Hepatocyte (in vitro differentiated cells): Measurements from ENCODE around the gene MALAT1. TPM values are rescaled to one million over a fixed set of nuclear protein-coding genes. Genes with fewer than 3 reads are reported as not detected.
A peak's percentile ranks its signal among the peaks of the same experiment; 100 is the strongest.

ENCODE experiments used
- DNase-seq: peaks from one replicate; pipeline ENCODE4 v3.0.0-alpha.2; 2016; ENCODE audit warnings: low spot score
- H2AFZ ChIP-seq: fragments of 200-600 bp; sonication (generic); 2 replicates; pipeline ENCODE4 v1.6.0; 2016; ENCODE audit warnings: antibody characterized with exemption, mild to moderate bottlenecking
- H3K27ac ChIP-seq: fragments of 200-600 bp; sonication (generic); 2 replicates; pipeline ENCODE4 v1.5.1; 2016; ENCODE audit warnings: mild to moderate bottlenecking
- H3K27me3 ChIP-seq: fragments of 200-600 bp; sonication (generic); 2 replicates; pipeline ENCODE4 v1.6.1; 2016
- H3K36me3 ChIP-seq: fragments of 200-600 bp; sonication (generic); replicated peaks from 2 replicates; pipeline ENCODE4 v1.5.1; 2016; ENCODE audit warnings: low read depth; ENCODE audit not compliant: insufficient read depth
- H3K4me1 ChIP-seq: fragments of 200-600 bp; sonication (generic); 2 replicates; pipeline ENCODE4 v1.5.1; 2016; ENCODE audit warnings: mild to moderate bottlenecking, moderate library complexity; ENCODE audit not compliant: insufficient read depth
- H3K4me2 ChIP-seq: fragments of 200-600 bp; sonication (generic); 2 replicates; pipeline ENCODE4 v1.6.0; 2016
- H3K4me3 ChIP-seq: fragments of 200-600 bp; sonication (generic); 2 replicates; pipeline ENCODE4 v1.5.1; 2016; ENCODE audit warnings: mild to moderate bottlenecking
- H3K79me2 ChIP-seq: fragments of 200-600 bp; sonication (generic); 2 replicates; pipeline ENCODE4 v1.6.0; 2017; ENCODE audit warnings: mild to moderate bottlenecking
- H3K9me2 ChIP-seq: fragments of 200-600 bp; sonication (generic); replicated peaks from 2 replicates; pipeline ENCODE4 v1.6.0; 2017; ENCODE audit warnings: mild to moderate bottlenecking; ENCODE audit not compliant: insufficient read depth
- H3K9me3 ChIP-seq: fragments of 200-600 bp; sonication (generic); 2 replicates; pipeline ENCODE4 v1.5.1; 2016; ENCODE audit warnings: low read depth, mild to moderate bottlenecking
- H4K20me1 ChIP-seq: fragments of 200-600 bp; sonication (generic); 2 replicates; pipeline ENCODE4 v1.6.0; 2016; ENCODE audit warnings: mild to moderate bottlenecking; ENCODE audit not compliant: insufficient read depth, poor library complexity, severe bottlenecking
- EZH2 ChIP-seq: fragments of 200-600 bp; sonication (generic); IDR thresholded peaks from 2 replicates; pipeline ENCODE4 v1.6.1; 2016; ENCODE audit warnings: antibody characterized with exemption, mild to moderate bottlenecking, borderline replicate concordance
- EZH2phosphoT487 ChIP-seq: fragments of 200-600 bp; sonication (generic); IDR thresholded peaks from one replicate; pipeline ENCODE4 v1.6.1; 2018; ENCODE audit warnings: antibody characterized with exemption, mild to moderate bottlenecking, low read depth, moderate library complexity; ENCODE audit not compliant: unreplicated experiment, severe bottlenecking
- WGBS: methylation state at CpG from one replicate; pipeline ENCODE4 v1.1.6; 2016; ENCODE audit warnings: low lambda C conversion rate; ENCODE audit errors: missing lambda C conversion rate; 5-methylcytosine and 5-hydroxymethylcytosine counted together
- polyA plus RNA-seq: library from polyadenylated mRNA; unstranded; fragments of >200 nt; fragmentation: Nextera tagmentation; extraction: Ambion mirVana; gene quantifications from 2 replicates; pipeline ENCODE4 v1.2.1, GENCODE V29; 2016
- total RNA-seq: library from RNA; depleted of rRNA; stranded (reverse); fragments of >200 nt; gene quantifications from 2 replicates; pipeline ENCODE4 v1.2.3, GENCODE V29; 2014
- TF ChIP-seq, protein P1 (sequence below): fragments of 200-600 bp; sonication (generic); IDR thresholded peaks from 2 replicates; pipeline ENCODE4 v1.5.1; 2016; ENCODE audit warnings: antibody characterized with exemption, mild to moderate bottlenecking; ENCODE audit not compliant: poor library complexity

The MALAT1 gene
- total and polyA plus RNA-seq, 2 experiments from 2014 or later = 8,000 to 16,690 TPM

DNA sequence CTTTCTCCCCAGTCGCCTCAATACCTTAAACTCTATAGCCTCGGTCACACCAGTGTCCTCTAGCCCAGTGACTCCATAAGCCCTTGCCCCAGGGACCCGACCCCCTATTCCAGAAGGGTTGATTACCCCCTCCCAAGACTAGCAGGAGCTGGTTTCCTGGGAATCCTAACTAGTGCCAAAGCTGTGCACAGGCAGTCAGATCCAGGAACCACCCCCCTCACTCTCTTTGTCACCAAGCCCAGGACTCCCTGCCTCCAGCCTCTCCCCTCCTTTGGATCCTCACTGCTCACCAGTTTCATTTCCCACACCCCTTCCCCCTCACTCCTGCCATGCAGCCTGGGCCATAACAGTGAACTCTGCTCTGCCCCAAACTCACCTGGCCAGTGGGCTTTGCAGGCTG lies 49.5 kb downstream of the MALAT1 start:
- Histone ChIP-seq H2AFZ (no peak overlapping the region), H3K9me2 (no peaks in the 10 kb centered on the region), H3K9me3 (no peaks in the 10 kb centered on the region), H3K27ac (no peak overlapping the region), H4K20me1 (no peaks in the 10 kb centered on the region), H3K4me2 (no peak overlapping the region), H3K4me1 (peaks cover under 1% of the 10 kb centered on the region), H3K4me3 (no peak overlapping the region), H3K36me3 (no peaks in the 10 kb centered on the region), H3K79me2 (peaks cover 9% of the 10 kb centered on the region), H3K27me3 (no peaks in the 10 kb centered on the region)
- no peak for DNase-seq
- TF ChIP-seq EZH2phosphoT487 (no peak), EZH2 (no peak)
- TF ChIP-seq, protein P1, sequence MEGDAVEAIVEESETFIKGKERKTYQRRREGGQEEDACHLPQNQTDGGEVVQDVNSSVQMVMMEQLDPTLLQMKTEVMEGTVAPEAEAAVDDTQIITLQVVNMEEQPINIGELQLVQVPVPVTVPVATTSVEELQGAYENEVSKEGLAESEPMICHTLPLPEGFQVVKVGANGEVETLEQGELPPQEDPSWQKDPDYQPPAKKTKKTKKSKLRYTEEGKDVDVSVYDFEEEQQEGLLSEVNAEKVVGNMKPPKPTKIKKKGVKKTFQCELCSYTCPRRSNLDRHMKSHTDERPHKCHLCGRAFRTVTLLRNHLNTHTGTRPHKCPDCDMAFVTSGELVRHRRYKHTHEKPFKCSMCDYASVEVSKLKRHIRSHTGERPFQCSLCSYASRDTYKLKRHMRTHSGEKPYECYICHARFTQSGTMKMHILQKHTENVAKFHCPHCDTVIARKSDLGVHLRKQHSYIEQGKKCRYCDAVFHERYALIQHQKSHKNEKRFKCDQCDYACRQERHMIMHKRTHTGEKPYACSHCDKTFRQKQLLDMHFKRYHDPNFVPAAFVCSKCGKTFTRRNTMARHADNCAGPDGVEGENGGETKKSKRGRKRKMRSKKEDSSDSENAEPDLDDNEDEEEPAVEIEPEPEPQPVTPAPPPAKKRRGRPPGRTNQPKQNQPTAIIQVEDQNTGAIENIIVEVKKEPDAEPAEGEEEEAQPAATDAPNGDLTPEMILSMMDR = no peak
- 98% methylated on average over 3 of the region's 3 CpGs for WGBS

DNA sequence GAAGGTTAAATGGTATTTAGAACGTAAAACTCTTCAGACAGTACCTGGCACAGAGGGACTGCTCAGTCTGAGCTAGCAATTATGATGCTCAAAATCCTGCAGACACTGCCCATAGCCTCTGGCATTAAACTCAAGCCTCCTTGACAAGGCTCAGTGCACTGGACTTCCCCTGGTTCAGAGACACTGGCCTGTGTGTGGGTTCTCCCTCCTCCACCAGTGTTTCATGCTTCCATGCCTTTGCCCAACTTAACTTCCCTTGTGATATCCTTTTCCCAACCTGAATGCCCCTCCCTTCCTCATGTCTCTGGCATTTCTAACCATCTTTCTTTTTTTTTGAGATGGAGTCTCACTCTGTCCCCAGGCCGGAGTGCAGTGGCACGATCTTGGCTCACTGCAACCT lies 50.3 kb downstream of the MALAT1 start:
- H3K4me3 ChIP-seq = no peak overlapping the region
- no peak overlapping the region for H2AFZ ChIP-seq
- no peaks in the 10 kb centered on the region for H3K9me2 ChIP-seq
- H3K36me3 ChIP-seq = no peaks in the 10 kb centered on the region
- H3K27me3 ChIP-seq = no peaks in the 10 kb centered on the region
- H3K79me2 ChIP-seq = peaks cover 9% of the 10 kb centered on the region
- H3K27ac ChIP-seq = no peak overlapping the region
- DNase-seq = no peak
- H3K9me3 ChIP-seq = no peaks in the 10 kb centered on the region
- no peak overlapping the region for H3K4me2 ChIP-seq
- no peaks in the 10 kb centered on the region for H4K20me1 ChIP-seq
- H3K4me1 ChIP-seq = peaks cover 7% of the 10 kb centered on the region
- WGBS = 95% methylated on average over 3 of the region's 3 CpGs
- TF ChIP-seq, protein P1 = no peak
- no peak for TF ChIP-seq EZH2
- no peak for TF ChIP-seq EZH2phosphoT487

DNA sequence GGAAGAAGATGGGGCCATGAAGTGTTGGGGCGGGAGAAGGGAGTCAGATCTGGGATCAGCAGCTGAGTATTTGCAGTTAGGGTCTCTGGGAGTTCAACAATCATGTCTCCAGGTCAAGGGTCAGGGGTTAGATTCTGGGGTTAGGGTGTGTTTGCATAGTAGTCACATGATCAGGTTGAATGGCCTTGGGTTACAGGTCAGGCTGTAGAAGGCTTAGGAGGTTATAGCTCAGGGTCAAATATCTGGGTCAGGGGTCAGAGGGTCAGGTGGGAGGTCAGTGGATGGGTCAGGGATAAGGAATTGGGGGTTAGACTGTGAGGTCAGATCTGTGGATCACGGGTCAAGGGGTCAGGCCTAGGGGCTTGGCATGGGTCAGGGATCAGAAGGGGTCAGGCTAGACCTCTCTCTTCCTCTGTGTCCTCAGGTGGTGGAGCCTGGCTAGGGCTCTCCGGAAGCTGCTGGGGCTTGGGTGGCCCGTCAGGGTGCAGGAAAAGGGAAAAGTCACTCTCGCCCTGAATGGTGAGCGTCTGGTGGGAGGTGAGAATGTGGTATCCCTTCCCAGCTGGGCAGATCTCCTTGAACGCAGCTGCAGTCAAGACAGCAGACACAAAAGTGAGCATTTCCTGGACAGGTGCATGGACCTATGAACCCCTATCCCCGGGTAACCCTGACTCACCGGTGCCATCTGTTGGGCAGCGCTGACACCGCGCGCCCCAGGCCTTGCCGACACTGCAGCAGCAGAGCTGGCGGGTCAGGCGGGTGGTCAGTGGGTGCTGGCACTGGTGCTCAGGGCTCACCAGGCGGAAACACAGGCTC lies 52.9 kb downstream of the MALAT1 start:
- 69% methylated on average over 17 of the region's 17 CpGs for WGBS
- no peak for TF ChIP-seq EZH2
- TF ChIP-seq, protein P1 = peak; percentile 43
- H3K27me3 ChIP-seq = no peaks in the 10 kb centered on the region
- peak overlapping the region; percentile 60 for H3K4me2 ChIP-seq
- H3K27ac ChIP-seq = peak overlapping the region; percentile 23
- H3K4me1 ChIP-seq = peaks cover 25% of the 10 kb centered on the region
- H3K9me3 ChIP-seq = no peaks in the 10 kb centered on the region
- peak; percentile 78 for DNase-seq
- peaks cover 27% of the 10 kb centered on the region for H3K79me2 ChIP-seq
- no peaks in the 10 kb centered on the region for H3K36me3 ChIP-seq
- no peak overlapping the region for H2AFZ ChIP-seq
- no peaks in the 10 kb centered on the region for H3K9me2 ChIP-seq
- H4K20me1 ChIP-seq = no peaks in the 10 kb centered on the region
- no peak overlapping the region for H3K4me3 ChIP-seq
